SK-N-SH treated with all-trans-retinoic acid at 6 μM for 48 hours (cell line): ENCODE results near the gene MAN2B1.

Experiments
- ATAC-seq: fragments of 200-7000 bp; cut with Tn5 transposase; 3 replicates; pipeline ENCODE4 v1.9.1; 2020; ENCODE audit warnings: mild to moderate bottlenecking, moderate library complexity
- ARNTL ChIP-seq: fragments of 450-650 bp; formaldehyde crosslinking; IDR thresholded peaks from 2 replicates; pipeline ENCODE4 v1.5.0; 2020; ENCODE audit warnings: low read depth, mild to moderate bottlenecking, moderate library complexity, borderline replicate concordance
- BACH2 ChIP-seq: fragments of 250-450 bp; sonication (Bioruptor Pico); IDR thresholded peaks from 2 replicates; pipeline ENCODE4 v1.9.0; 2021; ENCODE audit warnings: mild to moderate bottlenecking, borderline replicate concordance
- CSDC2 ChIP-seq: fragments of 250-450 bp; sonication (Bioruptor Pico); IDR thresholded peaks from 2 replicates; pipeline ENCODE4 v1.5.0; 2020; ENCODE audit warnings: mild to moderate bottlenecking, moderate library complexity
- ESRRG ChIP-seq: fragments of 250-450 bp; sonication (Bioruptor Pico); IDR thresholded peaks from 2 replicates; pipeline ENCODE4 v1.6.1; 2021; ENCODE audit warnings: mild to moderate bottlenecking
- GLIS3 ChIP-seq: fragments of 250-450 bp; sonication (Bioruptor Pico); IDR thresholded peaks from 2 replicates; pipeline ENCODE4 v1.5.0; 2020; ENCODE audit warnings: mild to moderate bottlenecking, moderate library complexity
- ISL1 ChIP-seq: fragments of 250-450 bp; sonication (Bioruptor Pico); IDR thresholded peaks from 2 replicates; pipeline ENCODE4 v2.1.2; 2022; ENCODE audit warnings: mild to moderate bottlenecking, moderate library complexity
- OSR1 ChIP-seq: fragments of 250-450 bp; sonication (Bioruptor Pico); IDR thresholded peaks from 2 replicates; pipeline ENCODE4 v1.8.0; 2022; ENCODE audit warnings: moderate library complexity, mild to moderate bottlenecking, inconsistent platforms
- PPARA ChIP-seq: fragments of 250-450 bp; sonication (Bioruptor Pico); IDR thresholded peaks from 2 replicates; pipeline ENCODE4 v1.5.0; 2020; ENCODE audit warnings: mild to moderate bottlenecking, borderline replicate concordance
- RARB ChIP-seq: fragments of 250-450 bp; sonication (Bioruptor Pico); IDR thresholded peaks from 2 replicates; pipeline ENCODE4 v1.8.0; 2021; ENCODE audit warnings: mild to moderate bottlenecking, moderate library complexity
- SNAI2 ChIP-seq: fragments of 250-450 bp; sonication (Bioruptor Pico); IDR thresholded peaks from 2 replicates; pipeline ENCODE4 v1.5.0; 2020; ENCODE audit warnings: mild to moderate bottlenecking, moderate library complexity
- TCF4 ChIP-seq: fragments of 250-450 bp; sonication (Bioruptor Pico); IDR thresholded peaks from 2 replicates; pipeline ENCODE4 v1.8.0; 2021; ENCODE audit warnings: mild to moderate bottlenecking, moderate library complexity, borderline replicate concordance
- TOX ChIP-seq: fragments of 250-450 bp; sonication (Bioruptor Pico); IDR thresholded peaks from 2 replicates; pipeline ENCODE4 v1.8.0; 2021; ENCODE audit warnings: mild to moderate bottlenecking, moderate library complexity, borderline replicate concordance
- ZC3H10 ChIP-seq: fragments of 250-450 bp; sonication (Bioruptor Pico); IDR thresholded peaks from 2 replicates; pipeline ENCODE4 v1.5.1; 2021; ENCODE audit warnings: mild to moderate bottlenecking, moderate library complexity
- ZFP3 ChIP-seq: fragments of 250-450 bp; sonication (Bioruptor Pico); IDR thresholded peaks from 2 replicates; pipeline ENCODE4 v1.5.0; 2020; ENCODE audit warnings: mild to moderate bottlenecking, moderate library complexity
- ZNF565 ChIP-seq: fragments of 450-650 bp; formaldehyde crosslinking; conservative IDR thresholded peaks from 2 replicates; pipeline ENCODE4 v1.5.0; 2020; ENCODE audit warnings: low read depth, mild to moderate bottlenecking, moderate library complexity
- ZNF70 ChIP-seq: fragments of 450-650 bp; formaldehyde crosslinking; IDR thresholded peaks from 2 replicates; pipeline ENCODE4 v1.5.0; 2020; ENCODE audit warnings: mild to moderate bottlenecking, moderate library complexity
- ZNF8 ChIP-seq: fragments of 450-650 bp; formaldehyde crosslinking; IDR thresholded peaks from 2 replicates; pipeline ENCODE4 v1.5.0; 2020; ENCODE audit warnings: mild to moderate bottlenecking, moderate library complexity
- TF ChIP-seq, protein P1 (sequence below): fragments of 250-450 bp; sonication (Bioruptor Pico); IDR thresholded peaks from 2 replicates; pipeline ENCODE4 v1.8.0; 2021; ENCODE audit warnings: low read depth, mild to moderate bottlenecking, moderate library complexity, borderline replicate concordance
- TF ChIP-seq, protein P2 (sequence below): fragments of 250-450 bp; sonication (Bioruptor Pico); IDR thresholded peaks from 2 replicates; pipeline ENCODE4 v1.5.1; 2021; ENCODE audit warnings: mild to moderate bottlenecking, moderate library complexity
- TF ChIP-seq, protein P3 (sequence below): fragments of 250-450 bp; sonication (Bioruptor Pico); IDR thresholded peaks from 2 replicates; pipeline ENCODE4 v1.8.0; 2020; ENCODE audit warnings: mild to moderate bottlenecking, moderate library complexity, borderline replicate concordance
- TF ChIP-seq, protein P4 (sequence below): fragments of 250-450 bp; sonication (Bioruptor Pico); IDR thresholded peaks from 2 replicates; pipeline ENCODE4 v1.5.1; 2020; ENCODE audit warnings: low read depth, mild to moderate bottlenecking, moderate library complexity
- TF ChIP-seq, protein P5 (sequence below): fragments of 250-450 bp; sonication (Bioruptor Pico); IDR thresholded peaks from 2 replicates; pipeline ENCODE4 v1.5.0; 2020; ENCODE audit warnings: mild to moderate bottlenecking, moderate library complexity

Gene MAN2B1

DNA sequence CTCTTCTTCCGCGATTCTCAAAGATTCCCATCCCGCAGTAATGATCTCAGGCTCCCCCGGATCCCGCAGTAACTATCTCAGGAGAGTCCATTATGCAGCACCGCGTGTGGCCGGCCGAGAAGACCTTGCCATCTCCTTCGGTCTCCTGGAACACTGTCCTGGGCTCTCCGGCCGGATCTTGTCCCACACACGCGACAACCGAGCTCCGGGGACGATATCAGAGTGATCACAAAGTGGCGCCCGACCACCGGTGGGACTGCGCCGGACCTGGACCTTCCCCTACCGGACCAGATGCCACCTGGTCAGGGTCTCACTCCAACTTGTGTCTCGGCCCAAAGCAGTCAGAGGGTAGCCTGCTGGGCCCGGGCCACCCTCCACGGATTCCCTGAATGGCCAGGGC, 24.0 kb downstream of the MAN2B1 start:
- no peak for ATAC-seq
- no peak for TF ChIP-seq ESRRG (CRISPR knock-in tag)
- no peak for TF ChIP-seq ZFP3 (CRISPR knock-in tag)
- TF ChIP-seq, protein P1, sequence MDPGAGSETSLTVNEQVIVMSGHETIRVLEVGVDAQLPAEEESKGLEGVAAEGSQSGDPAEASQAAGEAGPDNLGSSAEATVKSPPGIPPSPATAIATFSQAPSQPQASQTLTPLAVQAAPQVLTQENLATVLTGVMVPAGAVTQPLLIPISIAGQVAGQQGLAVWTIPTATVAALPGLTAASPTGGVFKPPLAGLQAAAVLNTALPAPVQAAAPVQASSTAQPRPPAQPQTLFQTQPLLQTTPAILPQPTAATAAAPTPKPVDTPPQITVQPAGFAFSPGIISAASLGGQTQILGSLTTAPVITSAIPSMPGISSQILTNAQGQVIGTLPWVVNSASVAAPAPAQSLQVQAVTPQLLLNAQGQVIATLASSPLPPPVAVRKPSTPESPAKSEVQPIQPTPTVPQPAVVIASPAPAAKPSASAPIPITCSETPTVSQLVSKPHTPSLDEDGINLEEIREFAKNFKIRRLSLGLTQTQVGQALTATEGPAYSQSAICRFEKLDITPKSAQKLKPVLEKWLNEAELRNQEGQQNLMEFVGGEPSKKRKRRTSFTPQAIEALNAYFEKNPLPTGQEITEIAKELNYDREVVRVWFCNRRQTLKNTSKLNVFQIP (CRISPR knock-in tag): no peak
- no peak for TF ChIP-seq TCF4 (CRISPR knock-in tag)
- TF ChIP-seq ZNF8 (CRISPR knock-in tag): no peak
- TF ChIP-seq, protein P2, sequence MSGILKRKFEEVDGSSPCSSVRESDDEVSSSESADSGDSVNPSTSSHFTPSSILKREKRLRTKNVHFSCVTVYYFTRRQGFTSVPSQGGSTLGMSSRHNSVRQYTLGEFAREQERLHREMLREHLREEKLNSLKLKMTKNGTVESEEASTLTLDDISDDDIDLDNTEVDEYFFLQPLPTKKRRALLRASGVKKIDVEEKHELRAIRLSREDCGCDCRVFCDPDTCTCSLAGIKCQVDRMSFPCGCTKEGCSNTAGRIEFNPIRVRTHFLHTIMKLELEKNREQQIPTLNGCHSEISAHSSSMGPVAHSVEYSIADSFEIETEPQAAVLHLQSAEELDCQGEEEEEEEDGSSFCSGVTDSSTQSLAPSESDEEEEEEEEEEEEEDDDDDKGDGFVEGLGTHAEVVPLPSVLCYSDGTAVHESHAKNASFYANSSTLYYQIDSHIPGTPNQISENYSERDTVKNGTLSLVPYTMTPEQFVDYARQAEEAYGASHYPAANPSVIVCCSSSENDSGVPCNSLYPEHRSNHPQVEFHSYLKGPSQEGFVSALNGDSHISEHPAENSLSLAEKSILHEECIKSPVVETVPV (CRISPR knock-in tag): no peak
- TF ChIP-seq CSDC2 (CRISPR knock-in tag): no peak
- TF ChIP-seq PPARA (CRISPR knock-in tag): no peak
- TF ChIP-seq ZC3H10: no peak
- TF ChIP-seq ARNTL (CRISPR knock-in tag): no peak
- TF ChIP-seq BACH2 (CRISPR knock-in tag): no peak

DNA sequence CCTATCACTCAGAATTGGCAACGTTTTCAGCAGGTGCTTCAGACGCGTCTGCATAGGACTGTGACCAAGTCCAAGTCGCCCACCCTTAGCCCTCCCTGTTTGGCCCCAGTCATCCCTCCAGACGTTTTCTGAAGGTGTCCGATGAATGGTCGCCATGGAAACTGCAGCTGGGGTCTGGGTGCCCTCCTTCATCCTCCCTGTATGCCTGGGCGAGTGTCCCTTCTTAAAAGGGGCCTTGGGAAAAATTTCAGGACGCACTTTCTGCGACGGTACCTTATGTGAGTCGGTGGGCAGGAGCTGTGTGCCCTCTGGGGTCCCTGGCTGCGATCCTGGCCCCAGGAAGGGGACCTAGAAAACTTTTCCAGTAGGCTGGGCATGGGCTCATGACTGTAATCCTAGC, 25.1 kb downstream of the MAN2B1 start:
- ATAC-seq: no peak
- TF ChIP-seq OSR1 (CRISPR knock-in tag) (no peak), RARB (no peak), ZFP3 (CRISPR knock-in tag) (no peak), ZNF70 (no peak), GLIS3 (CRISPR knock-in tag) (no peak), PPARA (CRISPR knock-in tag) (no peak), ZNF565 (CRISPR knock-in tag) (no peak), ESRRG (CRISPR knock-in tag) (no peak), SNAI2 (CRISPR knock-in tag) (no peak)
- TF ChIP-seq, protein P2 (CRISPR knock-in tag): no peak

DNA sequence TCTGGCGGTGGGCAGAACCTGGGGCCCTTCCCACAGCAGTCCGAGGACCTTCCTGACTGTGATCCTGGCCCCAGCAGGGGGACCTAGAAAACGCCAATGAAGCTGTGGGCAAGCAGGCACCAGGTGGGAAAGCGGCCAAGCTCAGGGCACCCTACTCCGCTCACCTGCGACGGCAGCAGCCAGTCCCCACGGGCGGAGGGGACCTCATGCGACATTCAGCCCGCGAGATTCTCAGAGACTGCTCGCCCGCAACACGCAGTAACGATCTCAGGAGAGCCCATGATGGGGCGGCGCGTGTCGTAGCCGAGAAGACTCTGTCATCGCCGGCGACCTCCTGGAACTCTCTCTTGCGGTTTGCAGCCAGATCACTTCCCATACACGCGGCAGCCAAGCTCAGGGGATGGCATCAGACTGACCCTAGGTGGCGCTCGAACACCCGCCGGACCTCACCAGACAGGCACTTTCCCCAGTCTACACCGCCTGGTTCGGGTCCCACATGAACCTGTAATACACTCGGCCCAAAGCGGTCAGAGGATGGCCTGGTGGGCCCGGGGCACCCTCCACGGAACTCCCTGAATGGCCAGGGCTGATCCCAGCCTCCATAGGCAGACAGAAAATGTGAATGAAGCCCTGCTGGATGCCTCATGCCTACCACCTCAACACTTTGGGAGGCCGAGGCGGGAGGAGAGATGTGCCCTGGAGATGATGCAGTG, 26.5 kb downstream of the MAN2B1 start:
- TF ChIP-seq, protein P2 (CRISPR knock-in tag): no peak
- no peak for TF ChIP-seq PPARA (CRISPR knock-in tag)
- no peak for TF ChIP-seq ZNF70
- TF ChIP-seq TCF4 (CRISPR knock-in tag): no peak
- no peak for TF ChIP-seq ZC3H10
- TF ChIP-seq, protein P1 (CRISPR knock-in tag): no peak
- TF ChIP-seq, protein P3, sequence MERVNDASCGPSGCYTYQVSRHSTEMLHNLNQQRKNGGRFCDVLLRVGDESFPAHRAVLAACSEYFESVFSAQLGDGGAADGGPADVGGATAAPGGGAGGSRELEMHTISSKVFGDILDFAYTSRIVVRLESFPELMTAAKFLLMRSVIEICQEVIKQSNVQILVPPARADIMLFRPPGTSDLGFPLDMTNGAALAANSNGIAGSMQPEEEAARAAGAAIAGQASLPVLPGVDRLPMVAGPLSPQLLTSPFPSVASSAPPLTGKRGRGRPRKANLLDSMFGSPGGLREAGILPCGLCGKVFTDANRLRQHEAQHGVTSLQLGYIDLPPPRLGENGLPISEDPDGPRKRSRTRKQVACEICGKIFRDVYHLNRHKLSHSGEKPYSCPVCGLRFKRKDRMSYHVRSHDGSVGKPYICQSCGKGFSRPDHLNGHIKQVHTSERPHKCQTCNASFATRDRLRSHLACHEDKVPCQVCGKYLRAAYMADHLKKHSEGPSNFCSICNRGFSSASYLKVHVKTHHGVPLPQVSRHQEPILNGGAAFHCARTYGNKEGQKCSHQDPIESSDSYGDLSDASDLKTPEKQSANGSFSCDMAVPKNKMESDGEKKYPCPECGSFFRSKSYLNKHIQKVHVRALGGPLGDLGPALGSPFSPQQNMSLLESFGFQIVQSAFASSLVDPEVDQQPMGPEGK (CRISPR knock-in tag): no peak
- no peak for TF ChIP-seq ISL1
- no peak for TF ChIP-seq TOX (CRISPR knock-in tag)
- TF ChIP-seq, protein P4, sequence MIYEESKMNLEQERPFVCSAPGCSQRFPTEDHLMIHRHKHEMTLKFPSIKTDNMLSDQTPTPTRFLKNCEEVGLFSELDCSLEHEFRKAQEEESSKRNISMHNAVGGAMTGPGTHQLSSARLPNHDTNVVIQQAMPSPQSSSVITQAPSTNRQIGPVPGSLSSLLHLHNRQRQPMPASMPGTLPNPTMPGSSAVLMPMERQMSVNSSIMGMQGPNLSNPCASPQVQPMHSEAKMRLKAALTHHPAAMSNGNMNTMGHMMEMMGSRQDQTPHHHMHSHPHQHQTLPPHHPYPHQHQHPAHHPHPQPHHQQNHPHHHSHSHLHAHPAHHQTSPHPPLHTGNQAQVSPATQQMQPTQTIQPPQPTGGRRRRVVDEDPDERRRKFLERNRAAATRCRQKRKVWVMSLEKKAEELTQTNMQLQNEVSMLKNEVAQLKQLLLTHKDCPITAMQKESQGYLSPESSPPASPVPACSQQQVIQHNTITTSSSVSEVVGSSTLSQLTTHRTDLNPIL (CRISPR knock-in tag): no peak
- TF ChIP-seq ZFP3 (CRISPR knock-in tag): no peak
- no peak for TF ChIP-seq GLIS3 (CRISPR knock-in tag)
- TF ChIP-seq OSR1 (CRISPR knock-in tag): no peak
- TF ChIP-seq, protein P5, sequence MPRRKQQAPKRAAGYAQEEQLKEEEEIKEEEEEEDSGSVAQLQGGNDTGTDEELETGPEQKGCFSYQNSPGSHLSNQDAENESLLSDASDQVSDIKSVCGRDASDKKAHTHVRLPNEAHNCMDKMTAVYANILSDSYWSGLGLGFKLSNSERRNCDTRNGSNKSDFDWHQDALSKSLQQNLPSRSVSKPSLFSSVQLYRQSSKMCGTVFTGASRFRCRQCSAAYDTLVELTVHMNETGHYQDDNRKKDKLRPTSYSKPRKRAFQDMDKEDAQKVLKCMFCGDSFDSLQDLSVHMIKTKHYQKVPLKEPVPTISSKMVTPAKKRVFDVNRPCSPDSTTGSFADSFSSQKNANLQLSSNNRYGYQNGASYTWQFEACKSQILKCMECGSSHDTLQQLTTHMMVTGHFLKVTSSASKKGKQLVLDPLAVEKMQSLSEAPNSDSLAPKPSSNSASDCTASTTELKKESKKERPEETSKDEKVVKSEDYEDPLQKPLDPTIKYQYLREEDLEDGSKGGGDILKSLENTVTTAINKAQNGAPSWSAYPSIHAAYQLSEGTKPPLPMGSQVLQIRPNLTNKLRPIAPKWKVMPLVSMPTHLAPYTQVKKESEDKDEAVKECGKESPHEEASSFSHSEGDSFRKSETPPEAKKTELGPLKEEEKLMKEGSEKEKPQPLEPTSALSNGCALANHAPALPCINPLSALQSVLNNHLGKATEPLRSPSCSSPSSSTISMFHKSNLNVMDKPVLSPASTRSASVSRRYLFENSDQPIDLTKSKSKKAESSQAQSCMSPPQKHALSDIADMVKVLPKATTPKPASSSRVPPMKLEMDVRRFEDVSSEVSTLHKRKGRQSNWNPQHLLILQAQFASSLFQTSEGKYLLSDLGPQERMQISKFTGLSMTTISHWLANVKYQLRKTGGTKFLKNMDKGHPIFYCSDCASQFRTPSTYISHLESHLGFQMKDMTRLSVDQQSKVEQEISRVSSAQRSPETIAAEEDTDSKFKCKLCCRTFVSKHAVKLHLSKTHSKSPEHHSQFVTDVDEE (CRISPR knock-in tag): no peak
- no peak for TF ChIP-seq ESRRG (CRISPR knock-in tag)
- TF ChIP-seq BACH2 (CRISPR knock-in tag): no peak
- peak; percentile 94 for ATAC-seq
